GM21717 (cell line): Measurements from ENCODE around the gene PFKFB3.
"Not testable (repeated sequence)": the region's sequence is repeated elsewhere in the genome, so short reads cannot be mapped to it uniquely, and the experiment has no call there.

Source experiments
- ATAC-seq: cut with Tn5 transposase; IDR thresholded peaks from one replicate; pipeline ENCODE4 v1.9.1; 2021; ENCODE audit warnings: mild to moderate bottlenecking, moderate library complexity; ENCODE audit not compliant: unreplicated experiment

The PFKFB3 gene

DNA sequence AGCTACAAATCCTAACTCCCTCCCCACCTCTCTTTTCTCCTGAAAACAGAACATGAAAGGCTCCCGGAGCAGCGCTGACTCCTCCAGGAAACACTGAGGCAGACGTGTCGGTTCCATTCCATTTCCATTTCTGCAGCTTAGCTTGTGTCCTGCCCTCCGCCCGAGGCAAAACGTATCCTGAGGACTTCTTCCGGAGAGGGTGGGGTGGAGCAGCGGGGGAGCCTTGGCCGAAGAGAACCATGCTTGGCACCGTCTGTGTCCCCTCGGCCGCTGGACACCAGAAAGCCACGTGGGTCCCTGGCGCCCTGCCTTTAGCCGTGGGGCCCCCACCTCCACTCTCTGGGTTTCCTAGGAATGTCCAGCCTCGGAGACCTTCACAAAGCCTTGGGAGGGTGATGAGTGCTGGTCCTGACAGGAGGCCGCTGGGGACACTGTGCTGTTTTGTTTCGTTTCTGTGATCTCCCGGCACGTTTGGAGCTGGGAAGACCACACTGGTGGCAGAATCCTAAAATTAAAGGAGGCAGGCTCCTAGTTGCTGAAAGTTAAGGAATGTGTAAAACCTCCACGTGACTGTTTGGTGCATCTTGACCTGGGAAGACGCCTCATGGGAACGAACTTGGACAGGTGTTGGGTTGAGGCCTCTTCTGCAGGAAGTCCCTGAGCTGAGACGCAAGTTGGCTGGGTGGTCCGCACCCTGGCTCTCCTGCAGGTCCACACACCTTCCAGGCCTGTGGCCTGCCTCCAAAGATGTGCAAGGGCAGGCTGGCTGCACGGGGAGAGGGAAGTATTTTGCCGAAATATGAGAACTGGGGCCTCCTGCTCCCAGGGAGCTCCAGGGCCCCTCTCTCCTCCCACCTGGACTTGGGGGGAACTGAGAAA is 30.4 kb downstream of the PFKFB3 start:
- ATAC-seq = no peak

GRCh38 chr10:6233725-6234277 is 31.1 kb downstream of the PFKFB3 start:
- no peak for ATAC-seq

GRCh38 chr10:6234371-6234770 is 31.6 kb downstream of the PFKFB3 start:
- no peak for ATAC-seq

DNA sequence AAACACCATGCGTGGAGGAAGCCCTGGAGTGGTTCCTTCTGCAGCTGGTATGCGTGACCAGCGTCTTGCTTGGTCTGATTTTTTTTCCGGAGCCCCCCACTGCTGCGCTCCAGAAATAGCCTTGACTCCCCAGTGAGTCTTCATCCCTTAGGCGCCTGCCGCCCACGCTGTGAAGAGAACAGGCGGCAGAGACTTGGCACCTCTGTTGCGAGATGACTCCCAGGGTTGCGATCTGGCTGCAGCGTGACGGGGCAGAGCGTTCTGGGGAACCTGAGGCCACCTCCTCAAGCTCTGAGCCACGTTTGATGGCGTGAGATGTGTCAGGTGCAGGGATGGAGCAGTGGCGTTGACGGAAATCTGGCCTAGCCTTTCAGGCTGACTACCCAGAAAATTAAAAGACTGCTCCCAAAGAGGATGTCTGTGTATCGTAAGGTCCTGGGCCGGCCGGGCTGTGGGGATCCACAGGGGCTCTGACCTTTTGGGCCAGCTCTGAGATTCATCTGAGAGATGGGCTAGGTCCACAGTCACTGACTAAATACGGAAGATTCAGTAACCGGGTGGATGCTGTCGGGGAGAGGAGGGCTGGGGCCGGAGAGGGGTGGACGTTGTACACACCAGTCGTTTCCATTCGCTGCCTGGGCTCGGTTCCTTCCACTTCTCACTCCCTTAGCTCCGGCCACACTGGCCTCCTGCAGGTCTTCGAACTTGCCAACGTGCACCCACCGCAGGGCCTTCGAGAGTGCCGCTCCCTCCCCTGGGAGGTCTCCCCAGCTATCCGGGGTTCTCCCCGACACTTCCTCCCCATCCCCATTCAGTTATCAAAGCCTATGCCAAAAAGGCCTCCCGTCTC is 33.8 kb downstream of the PFKFB3 start:
- ATAC-seq = no peak

DNA sequence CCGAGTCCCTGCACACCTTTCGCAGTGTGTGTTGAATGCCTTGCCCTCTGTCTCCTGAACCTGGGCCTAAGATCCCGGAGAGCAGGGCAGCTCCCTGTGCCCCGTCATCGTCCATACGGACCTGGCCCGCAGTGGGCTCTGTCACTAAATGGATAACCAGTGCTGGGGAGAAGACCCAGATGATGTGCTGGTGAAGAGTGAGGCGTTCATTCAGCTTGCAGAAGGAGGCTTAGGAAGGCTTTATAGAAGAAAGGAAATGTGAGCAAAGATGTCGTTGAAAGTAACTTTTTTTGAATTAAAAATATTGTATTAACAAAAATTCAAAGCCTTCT is 34.4 kb downstream of the PFKFB3 start:
- no peak for ATAC-seq

DNA sequence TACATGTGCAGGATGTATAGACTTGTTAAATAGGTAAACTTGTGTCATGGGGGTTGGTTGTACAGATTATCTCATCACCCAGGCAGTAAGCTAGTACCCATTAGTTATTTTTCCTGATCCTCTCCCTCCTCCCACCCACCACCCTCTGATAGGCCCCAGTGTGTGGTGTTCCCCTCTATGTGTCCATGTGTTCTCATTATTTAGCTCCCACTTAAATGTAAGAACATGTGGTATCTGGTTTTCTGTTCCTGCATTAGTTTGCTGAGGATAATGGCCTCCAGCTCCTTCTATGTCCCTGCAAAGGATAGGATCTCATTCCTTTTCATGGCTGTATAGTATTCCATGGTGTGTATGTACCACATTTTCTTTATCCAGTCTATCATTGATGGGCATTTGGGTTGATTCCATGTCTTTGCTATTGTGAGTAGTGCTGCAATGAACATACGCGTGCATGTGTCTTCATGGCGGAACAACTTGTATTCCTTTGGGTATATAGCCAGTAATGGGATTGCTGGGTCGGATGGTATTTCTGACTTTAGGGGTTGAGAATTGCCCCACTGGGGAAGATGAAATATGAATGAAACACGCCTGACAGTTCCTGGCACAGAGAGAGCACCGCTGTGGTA is 36.0 kb downstream of the PFKFB3 start:
- not testable (repeated sequence) for ATAC-seq

DNA sequence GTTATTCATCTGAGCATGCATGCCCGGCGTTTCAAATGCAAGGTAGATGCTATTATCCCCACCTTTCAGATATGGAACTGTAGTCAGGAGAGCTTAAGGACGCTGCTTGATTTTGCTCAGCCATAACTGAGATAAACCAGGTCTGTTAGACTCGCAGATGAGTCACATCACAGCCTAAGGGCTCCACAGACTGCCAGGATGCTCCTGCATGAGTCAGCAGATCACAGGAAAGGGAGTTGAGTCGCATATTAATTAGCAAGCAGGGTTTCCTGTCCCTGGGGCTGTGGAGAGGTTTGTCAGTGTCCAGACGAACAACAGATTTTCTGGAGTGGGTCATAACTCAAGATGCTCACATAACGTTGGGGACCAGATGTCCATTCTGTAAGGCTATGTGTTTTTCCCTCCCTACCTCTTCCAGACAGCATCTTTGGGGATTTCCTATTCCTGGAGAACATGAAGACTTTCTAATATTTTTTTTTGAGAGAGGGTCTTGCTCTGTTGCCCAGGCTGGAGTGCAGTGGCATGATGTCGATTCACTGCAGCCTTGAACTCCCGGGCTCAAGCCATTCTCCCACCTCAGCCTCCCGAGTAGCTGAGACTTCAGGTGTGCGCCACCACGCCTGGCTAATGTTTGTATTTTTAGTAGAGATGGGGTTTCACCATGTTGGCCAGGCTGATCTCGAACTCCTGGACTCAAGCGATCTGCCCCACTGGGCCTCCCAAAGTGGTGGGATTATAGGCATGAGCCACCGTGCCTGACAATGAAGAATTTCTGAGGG is 36.7 kb downstream of the PFKFB3 start:
- ATAC-seq = no peak

DNA sequence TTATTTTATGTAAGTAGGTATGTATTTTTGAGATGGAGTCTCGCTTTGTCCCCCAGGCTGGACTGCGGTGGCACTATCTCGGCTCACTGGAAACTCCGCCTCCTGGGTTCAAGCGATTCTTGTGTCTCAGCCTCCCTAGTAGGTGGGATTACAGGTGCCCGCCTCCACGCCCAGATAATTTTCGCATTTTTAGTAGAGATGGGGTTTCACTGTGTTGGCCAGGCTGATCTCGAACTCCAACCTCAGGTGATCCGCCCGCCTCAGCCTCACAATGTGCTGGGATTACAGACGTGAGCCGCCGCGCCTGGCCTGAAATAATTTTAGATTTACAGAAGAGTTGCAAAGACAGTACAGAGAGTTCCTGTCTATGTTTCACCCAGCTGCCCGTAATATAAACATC is 37.5 kb downstream of the PFKFB3 start:
- no peak for ATAC-seq

DNA sequence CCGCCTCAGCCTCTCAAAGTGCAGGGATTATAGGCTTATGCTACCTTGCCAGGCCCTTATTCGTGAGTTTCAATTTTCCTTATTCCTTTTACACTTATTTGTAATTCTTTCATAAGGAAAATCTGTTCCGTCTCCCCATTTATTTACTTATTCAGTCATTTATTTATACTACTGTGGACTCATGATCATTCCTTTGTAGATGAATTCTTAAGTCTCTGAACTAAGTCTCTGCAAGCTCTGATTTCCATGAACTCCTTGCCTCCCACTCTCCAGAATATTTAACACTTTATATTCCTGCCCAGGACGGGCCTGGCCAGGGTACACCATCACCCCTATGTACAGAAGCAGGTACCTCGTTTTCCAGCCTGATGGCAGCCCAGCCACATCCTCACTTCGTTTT is 39.4 kb downstream of the PFKFB3 start:
- no peak for ATAC-seq

DNA sequence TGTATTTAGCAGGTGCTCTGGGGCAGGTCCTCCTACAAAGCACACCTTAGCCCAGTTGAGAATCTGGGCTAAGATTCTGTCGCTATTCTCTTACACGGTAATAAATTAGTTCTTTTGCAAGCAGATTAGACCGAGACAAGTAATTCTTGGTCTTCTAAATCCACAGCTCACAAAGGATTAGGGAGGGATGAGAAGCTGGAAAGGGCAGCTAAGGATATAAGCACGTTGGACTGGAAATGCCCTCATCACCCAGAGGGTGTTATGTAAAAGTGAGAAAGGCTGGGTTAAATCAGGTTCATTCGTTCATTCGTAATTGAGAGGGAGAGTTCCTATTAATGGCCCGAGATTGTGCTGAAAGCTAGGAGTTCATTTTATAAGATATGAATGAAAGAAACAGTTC is 41.8 kb downstream of the PFKFB3 start:
- ATAC-seq = no peak

GRCh38 chr10:6247041-6247712 is 44.4 kb downstream of the PFKFB3 start:
- no peak for ATAC-seq

- ATAC-seq = not testable (repeated sequence)
Observed at GRCh38 chr10:6248908-6249307, 46.2 kb downstream of the PFKFB3 start.

DNA sequence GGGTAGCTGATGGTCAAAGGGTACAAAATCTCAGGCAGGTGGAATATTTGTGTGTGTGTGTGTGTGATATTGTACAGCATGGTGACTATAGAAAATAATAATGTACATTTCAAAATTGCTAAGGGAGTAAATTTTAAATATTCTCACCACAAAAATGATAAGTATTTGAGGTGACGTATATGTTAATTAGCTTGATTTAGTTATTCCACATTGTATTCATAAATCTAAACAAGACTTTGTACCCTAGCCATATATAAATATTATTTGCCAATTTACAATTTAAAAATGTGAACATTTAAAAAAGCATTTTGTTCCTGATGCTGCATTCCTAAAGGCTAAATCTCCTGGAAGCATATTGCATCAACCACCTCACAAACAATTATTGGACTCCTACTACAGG is 47.0 kb downstream of the PFKFB3 start:
- no peak for ATAC-seq

DNA sequence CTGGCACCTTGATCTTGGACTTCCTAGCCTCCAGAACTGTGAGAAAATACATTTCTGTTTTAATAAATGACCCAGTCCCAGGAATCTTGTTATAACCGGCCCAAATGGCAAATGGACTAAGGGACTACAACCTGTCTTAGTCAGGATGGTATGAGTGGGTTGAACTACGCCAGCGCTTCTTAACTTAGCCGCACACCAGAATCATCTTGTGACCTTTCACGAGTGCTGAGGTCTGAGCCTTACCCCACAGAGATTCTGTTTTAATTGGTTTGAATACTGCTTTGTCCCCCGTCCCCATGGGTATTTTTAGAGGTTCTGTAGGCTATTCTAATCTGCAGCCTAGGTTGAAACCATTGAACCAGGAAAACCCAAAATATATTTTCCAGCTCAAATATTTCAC is 48.0 kb downstream of the PFKFB3 start:
- ATAC-seq = no peak

- ATAC-seq = no peak
Observed at GRCh38 chr10:6254201-6254600, 51.5 kb downstream of the PFKFB3 start.

DNA sequence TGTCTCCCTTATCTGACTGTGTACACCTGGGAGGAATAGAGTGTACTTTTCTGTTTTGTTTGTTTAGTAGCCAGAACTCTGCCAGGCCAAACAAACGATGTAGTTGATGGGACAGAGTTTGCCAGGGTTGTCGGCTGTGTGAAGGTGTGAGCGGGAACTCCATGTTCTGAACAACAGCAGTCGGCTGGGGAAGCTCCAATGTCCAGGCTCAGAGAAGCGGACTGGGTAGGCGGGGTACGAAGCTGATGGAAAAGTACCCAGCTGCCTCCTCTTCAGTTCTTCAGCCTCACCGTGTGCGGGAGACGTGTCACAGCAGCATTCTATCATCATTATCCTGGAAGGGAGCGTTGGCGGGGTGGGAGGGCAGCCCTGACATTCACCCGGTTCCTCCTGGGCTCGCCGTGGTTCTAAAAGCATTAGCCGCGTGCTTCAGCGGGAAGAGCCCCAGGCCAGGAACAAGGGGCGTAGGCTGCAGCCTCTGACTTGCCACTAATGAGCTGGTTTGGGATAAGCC is 52.9 kb downstream of the PFKFB3 start:
- ATAC-seq = no peak

GRCh38 chr10:6256439-6256838 is 53.7 kb downstream of the PFKFB3 start:
- ATAC-seq = no peak

GRCh38 chr10:6259153-6259552 is 56.4 kb downstream of the PFKFB3 start:
- no peak for ATAC-seq

DNA sequence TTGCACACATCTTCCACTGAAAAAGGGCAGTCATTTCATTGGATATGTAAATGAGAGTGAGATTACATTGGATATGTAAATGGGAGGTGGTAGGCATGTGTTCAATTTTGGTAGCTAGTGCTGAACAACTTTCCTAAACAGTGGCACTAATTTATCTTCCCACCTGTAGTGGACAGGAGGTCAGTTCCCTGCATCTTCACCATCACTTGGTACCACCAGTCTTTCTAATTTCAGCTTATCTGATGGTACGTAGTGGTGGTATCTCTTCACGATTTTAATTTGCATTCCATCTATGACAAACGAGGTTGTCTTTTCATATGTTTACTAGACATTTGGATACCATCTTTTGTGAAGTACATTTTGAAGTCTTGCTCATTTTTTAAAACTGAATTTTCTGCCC is 58.1 kb downstream of the PFKFB3 start:
- no peak for ATAC-seq

GRCh38 chr10:6267941-6268340 is 65.2 kb downstream of the PFKFB3 start:
- ATAC-seq = no peak
